Transverse colon (tissue), 4 donors: Measurements from ENCODE around the gene FNDC4. TPM values are rescaled to one million over a fixed set of nuclear protein-coding genes. Genes with fewer than 3 reads are reported as not detected.

Source experiments
- DNase-seq: peaks from one replicate; pipeline ENCODE4 v3.0.0-alpha.2; 2019
- H3K27ac ChIP-seq, 4 donors: fragments of 200-600 bp; sonication (generic); 2 replicates each; pipeline ENCODE4 v1.5.1; 2016 to 2018; ENCODE audit warnings: inconsistent platforms in 4 of 4
- H3K27me3 ChIP-seq: fragments of 200-600 bp; sonication (generic); 2 replicates; pipeline ENCODE4 v1.5.1; 2017; ENCODE audit warnings: inconsistent platforms
- H3K36me3 ChIP-seq, 4 donors: fragments of 200-600 bp; sonication (generic); 2 replicates each; pipeline ENCODE4 v1.5.1; 2017 to 2019; ENCODE audit warnings: inconsistent platforms in 4 of 4
- H3K4me1 ChIP-seq, 4 donors: fragments of 200-600 bp; sonication (generic); 2 replicates each; pipeline ENCODE4 v1.5.1; 2017 to 2020; ENCODE audit warnings: inconsistent platforms in 4 of 4
- H3K4me3 ChIP-seq, 4 donors: fragments of 200-600 bp; sonication (generic); 1 replicate in 1 of 4; 2 replicates in 3 of 4; pipeline versions ENCODE4 v1.5.1 to v1.6.1; 2017 to 2019; ENCODE audit warnings: inconsistent platforms in 4 of 4
- H3K9me3 ChIP-seq, 2 donors: fragments of 200-600 bp; sonication (generic); 2 replicates each; pipeline ENCODE4 v1.5.1; 2017 to 2019; ENCODE audit warnings: inconsistent platforms in 2 of 2
- CTCF ChIP-seq, 5 experiments: fragments of 200-600 bp in 3 of 5; fragments of 450-650 bp in 2 of 5; sonication (generic) in 3 of 5; IDR thresholded peaks; 1 replicate in 2 of 5; 2 replicates in 3 of 5; pipeline ENCODE4 v1.5.1; 2016 to 2017; ENCODE audit warnings: antibody characterized with exemption in 5 of 5, inconsistent platforms in 3 of 5, mild to moderate bottlenecking in 2 of 5, moderate library complexity in 1 of 5
- EP300 ChIP-seq: sonication (generic); formaldehyde crosslinking; IDR thresholded peaks from one replicate; pipeline ENCODE4 v1.6.1; 2017; ENCODE audit warnings: antibody characterized with exemption, low read depth
- POLR2A ChIP-seq: fragments of 450-650 bp; IDR thresholded peaks from one replicate; pipeline ENCODE4 v1.6.1; 2016; ENCODE audit warnings: antibody characterized with exemption, mild to moderate bottlenecking, moderate library complexity
- POLR2AphosphoS5 ChIP-seq, 3 donors: sonication (generic); formaldehyde crosslinking; IDR thresholded peaks; one replicate each; pipeline ENCODE4 v1.6.1; 2016; ENCODE audit warnings: antibody characterized with exemption in 3 of 3
- WGBS, 2 donors: methylation state at CpG; one replicate each; pipeline ENCODE4 v1.1.5; 2018; ENCODE audit warnings: low coverage in 1 of 2; 5-methylcytosine and 5-hydroxymethylcytosine counted together
- in situ Hi-C, 4 donors: fragments of 200-750 bp; cut with MboI; loops; one replicate each; pipeline versions ENCODE4 v1.15.0 to v1.15.1; 2017; ENCODE audit warnings: low sequenced_read_pairs in 3 of 4, low pct_ligation_motif_present in 1 of 4, low pct_unique_long_range_greater_than_20kb in 1 of 4
- intact Hi-C: fragments of 100-400 bp; cut with DNase I; formaldehyde crosslinking; loops from one replicate; pipeline ENCODE4 v1.15.1; 2023; ENCODE audit warnings: low total_unique reads
- small RNA-seq, 4 donors: library from RNA; depleted of rRNA; stranded (forward); fragments of <200 nt; gene quantifications; one replicate each; pipeline ENCODE3, GENCODE V24; 2016
- total RNA-seq, 4 donors: library from RNA; depleted of rRNA; stranded (reverse); fragments of >200 nt; gene quantifications; one replicate each; pipeline ENCODE4 v1.1.0, GENCODE V29; 2016

The FNDC4 gene
- total RNA-seq, 4 donors from 2014 or later = 0.80 to 8.2 (median 2.5) TPM

DNA sequence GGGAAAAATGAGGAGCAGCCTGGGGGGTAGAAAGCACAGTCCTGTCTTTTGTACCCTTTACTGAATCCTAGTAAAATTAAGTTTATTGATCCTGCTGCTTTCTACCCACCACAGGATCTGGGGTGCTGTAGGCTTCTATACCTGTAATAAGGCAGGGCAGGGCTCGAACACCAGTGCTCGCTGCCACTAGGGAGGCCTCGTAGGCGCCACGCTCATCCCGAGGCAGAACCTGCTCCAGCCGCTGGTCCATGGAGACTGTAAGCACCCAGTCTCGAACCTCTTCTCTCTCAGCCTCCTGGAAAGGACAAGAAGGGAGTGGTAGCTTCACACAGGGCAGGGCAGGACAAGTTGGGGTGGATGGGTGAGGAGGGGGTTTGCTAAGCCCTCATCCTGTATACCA, 49.8 kb downstream of the FNDC4 start:
- H3K27me3 ChIP-seq = no peaks in the 10 kb centered on the region
- H3K27ac ChIP-seq = peak overlapping the region; percentile 81 to 89 (median 85)
- 87% methylated on average over 8 of the region's 8 CpGs; no CpG with 5 or more reads in 1 of the 2 donors for WGBS, 2 donors
- no peak for DNase-seq
- peak overlapping the region in 1 of 4 donors; percentile 27 for H3K4me3 ChIP-seq
- H3K9me3 ChIP-seq = no peaks in the 10 kb centered on the region
- H3K36me3 ChIP-seq = peaks cover 0 to 26% (median 9%) of the 10 kb centered on the region in 4 donors
- peaks cover 3 to 28% (median 14%) of the 10 kb centered on the region in 4 donors for H3K4me1 ChIP-seq
- TF ChIP-seq POLR2A = no peak
- no peak for TF ChIP-seq EP300
- TF ChIP-seq POLR2AphosphoS5 (IDR thresholded peaks at IDR 0.05) = no peak
- TF ChIP-seq CTCF (IDR thresholded peaks at IDR 0.05) = no peak
- in situ Hi-C loops (no loop called here), intact Hi-C loops (no loop called here)

- in situ Hi-C loops (no loop called here), intact Hi-C loops (loop anchor here (1.0 kb wide), 1 partner anchor 21 kb away; no protein-coding TSS in a partner anchor)
- 56% methylated on average over 5 of the region's 6 CpGs; no CpG with 5 or more reads in 1 of the 2 donors for WGBS, 2 donors
- peak; percentile 33 for DNase-seq
- Histone ChIP-seq H3K9me3 (no peaks in the 10 kb centered on the region), H3K27ac (peak overlapping the region; percentile 71 to 85 (median 80)), H3K27me3 (no peaks in the 10 kb centered on the region), H3K4me3 (peak overlapping the region; percentile 7 to 53 (median 38)), H3K4me1 (peaks cover 3 to 28% (median 14%) of the 10 kb centered on the region in 4 donors), H3K36me3 (peaks cover 0 to 35% (median 17%) of the 10 kb centered on the region in 4 donors)
- no peak for TF ChIP-seq CTCF (IDR thresholded peaks at IDR 0.05)
- no peak for TF ChIP-seq POLR2AphosphoS5 (IDR thresholded peaks at IDR 0.05)
- no peak for TF ChIP-seq POLR2A
- no peak for TF ChIP-seq EP300
These were observed 52.1 kb downstream of the FNDC4 start for GRCh38 chr2:27442920-27443282.

DNA sequence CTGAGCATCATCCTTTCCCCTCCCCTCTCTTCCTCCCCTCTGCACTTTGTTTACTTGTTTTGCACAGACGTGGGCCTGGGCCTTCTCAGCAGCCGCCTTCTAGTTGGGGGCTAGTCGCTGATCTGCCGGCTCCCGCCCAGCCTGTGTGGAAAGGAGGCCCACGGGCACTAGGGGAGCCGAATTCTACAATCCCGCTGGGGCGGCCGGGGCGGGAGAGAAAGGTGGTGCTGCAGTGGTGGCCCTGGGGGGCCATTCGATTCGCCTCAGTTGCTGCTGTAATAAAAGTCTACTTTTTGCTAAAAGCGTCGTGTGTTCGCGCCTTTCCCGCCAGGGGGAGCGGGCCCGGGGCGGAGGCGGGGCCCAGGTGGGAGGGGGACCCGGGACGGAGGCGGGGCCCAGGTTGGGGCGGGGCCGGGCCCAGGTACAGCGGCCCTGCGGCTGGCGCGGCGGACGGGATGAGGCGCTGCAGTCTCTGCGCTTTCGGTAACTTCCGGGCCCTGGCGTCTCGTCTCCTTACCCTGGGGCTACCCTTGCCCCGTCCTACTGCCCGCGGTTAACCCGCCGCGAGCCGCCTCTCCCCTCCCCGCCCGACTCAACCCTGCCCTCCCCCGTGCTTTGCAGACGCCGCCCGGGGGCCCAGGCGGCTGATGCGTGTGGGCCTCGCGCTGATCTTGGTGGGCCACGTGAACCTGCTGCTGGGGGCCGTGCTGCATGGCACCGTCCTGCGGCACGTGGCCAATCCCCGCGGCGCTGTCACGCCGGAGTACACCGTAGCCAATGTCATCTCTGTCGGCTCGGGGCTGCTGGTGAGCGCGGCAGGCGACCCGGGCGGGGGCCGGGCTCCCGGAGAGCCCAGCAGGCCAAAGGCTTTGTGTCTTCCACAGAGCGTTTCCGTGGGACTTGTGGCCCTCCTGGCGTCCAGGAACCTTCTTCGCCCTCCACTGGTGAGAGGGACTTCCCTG, 52.8 kb downstream of the FNDC4 start, which contains the start of gene KRTCAP3:
Gene KRTCAP3, plus strand, starts transcription at position 424 of the 962 bp plus-strand sequence. Its CDS starts 32 bp downstream, at position 456.
- Histone ChIP-seq H3K36me3 (peaks cover 0 to 42% (median 21%) of the 10 kb centered on the region in 4 donors), H3K4me1 (peaks cover 3 to 28% (median 14%) of the 10 kb centered on the region in 4 donors), H3K27ac (peak within 1 kb of the TSS; percentile 71 to 85 (median 80)), H3K4me3 (peak within 1 kb of the TSS; percentile 7 to 53 (median 38)), H3K27me3 (no peaks in the 10 kb centered on the region), H3K9me3 (no peaks in the 10 kb centered on the region)
- WGBS, 2 donors = 51% methylated on average over 58 of the region's 80 CpGs; no CpG with 5 or more reads in 1 of the 2 donors
- peak; percentile 34 to 66 (median 55) for TF ChIP-seq CTCF (IDR thresholded peaks at IDR 0.05)
- TF ChIP-seq POLR2AphosphoS5 (IDR thresholded peaks at IDR 0.05) = peak; percentile 33 to 77 (median 67)
- no peak for TF ChIP-seq EP300
- TF ChIP-seq POLR2A = peak; percentile 67
- intact Hi-C loops (no loop called here), in situ Hi-C loops (no loop called here)
- peak; percentile 84 for DNase-seq

Small RNAs within 50 kb of the gene (small RNA-seq; reads per million reads assigned to genes)
- 0 reads per million in 4 donors for gene RNU6-986P

Other genes with a start within 250 kb of the FNDC4 start
- gene SLC30A3, start 232.2 kb downstream of the FNDC4 start, total RNA-seq = under 1 TPM in 1 of 4 donors, not detected in 3; 0.60 TPM
- gene DNAJC5G, start 219.8 kb downstream of the FNDC4 start, total RNA-seq = not detected
- gene TRIM54, start 212.8 kb downstream of the FNDC4 start, total RNA-seq = 1 to 10 TPM in 2 of 4 donors, under 1 TPM in 1, not detected in 1; 0.40 to 1.9 (median 1.2) TPM
- gene UCN, start 186.8 kb downstream of the FNDC4 start, total RNA-seq = 10 to 100 TPM in 1 of 4 donors, 1 to 10 TPM in 1, under 1 TPM in 1, not detected in 1; 0.82 to 10.8 (median 2.2) TPM
- gene MPV17, start 172.1 kb downstream of the FNDC4 start, total RNA-seq = 10 to 100 TPM; 34.4 to 53.8 (median 38.3) TPM
- 10 to 100 TPM; 55.7 to 79.2 (median 63.6) TPM for gene GTF3C2, start 138.4 kb downstream of the FNDC4 start, total RNA-seq
- 10 to 100 TPM; 12.0 to 36.7 (median 27.5) TPM for gene EIF2B4, start 124.9 kb downstream of the FNDC4 start, total RNA-seq
- 10 to 100 TPM; 59.8 to 99.3 (median 73.9) TPM for gene SNX17, start 124.6 kb downstream of the FNDC4 start, total RNA-seq
- 10 to 100 TPM; 24.0 to 41.0 (median 32.6) TPM for gene ZNF513, start 114.5 kb downstream of the FNDC4 start, total RNA-seq
- gene PPM1G, start 85.6 kb downstream of the FNDC4 start, total RNA-seq = 10 to 100 TPM; 43.4 to 54.9 (median 51.7) TPM
- gene NRBP1, start 66.6 kb downstream of the FNDC4 start, total RNA-seq = 10 to 100 TPM; 38.4 to 74.8 (median 66.8) TPM
- gene KRTCAP3, start 52.8 kb downstream of the FNDC4 start, total RNA-seq = 100 to 1,000 TPM in 1 of 4 donors, 10 to 100 TPM in 3; 18.0 to 112 (median 47.8) TPM
- 100 to 1,000 TPM in 1 of 4 donors, 10 to 100 TPM in 3; 14.5 to 113 (median 43.5) TPM for gene IFT172, start 5.5 kb downstream of the FNDC4 start, total RNA-seq
- gene GCKR, start 1.6 kb upstream of the FNDC4 start, total RNA-seq = not detected
- 10 to 100 TPM in 3 of 4 donors, 1 to 10 TPM in 1; 9.2 to 33.3 (median 20.2) TPM for gene ZNF512, start 87.8 kb upstream of the FNDC4 start, total RNA-seq
- gene CCDC121, start 133.8 kb upstream of the FNDC4 start, total RNA-seq = 1 to 10 TPM in 2 of 4 donors, under 1 TPM in 1, not detected in 1; 0.80 to 4.3 (median 3.8) TPM
- gene GPN1, start 133.8 kb upstream of the FNDC4 start, total RNA-seq = 10 to 100 TPM in 3 of 4 donors, not detected in 1; 14.6 to 24.3 (median 19.4) TPM
- 10 to 100 TPM; 30.4 to 43.6 (median 38.2) TPM for gene SUPT7L, start 168.4 kb upstream of the FNDC4 start, total RNA-seq
- gene SLC4A1AP, start 168.7 kb upstream of the FNDC4 start, total RNA-seq = 10 to 100 TPM in 3 of 4 donors, 1 to 10 TPM in 1; 9.0 to 21.1 (median 16.1) TPM